GM10266 (cell line): ENCODE measurements around the gene BCL11A.

Experiments
- DNase-seq: peaks from one replicate; pipeline ENCODE4 v3.0.0; 2012; ENCODE audit errors: extremely low spot score
- CTCF ChIP-seq: IDR thresholded peaks from 2 replicates; pipeline ENCODE4 v1.5.1; 2012; ENCODE audit warnings: mild to moderate bottlenecking, low read depth; ENCODE audit not compliant: control insufficient read depth, insufficient read depth; ENCODE audit errors: missing control alignments

Gene BCL11A

GRCh38 chr2:60460577-60461420, 92.7 kb downstream of the BCL11A start:
- no peak for DNase-seq
- TF ChIP-seq CTCF, result no peak

GRCh38 chr2:60459851-60460250, 93.6 kb downstream of the BCL11A start:
- TF ChIP-seq CTCF, result no peak
- no peak for DNase-seq

GRCh38 chr2:60456115-60456770, 97.2 kb downstream of the BCL11A start:
- no peak for TF ChIP-seq CTCF
- DNase-seq, result no peak

- no peak for DNase-seq
- no peak for TF ChIP-seq CTCF
These were observed 99.6 kb downstream of the BCL11A start for GRCh38 chr2:60453872-60454271.

- TF ChIP-seq CTCF, result no peak
- no peak for DNase-seq
These were observed 100.2 kb downstream of the BCL11A start for GRCh38 chr2:60453301-60453700.

GRCh38 chr2:60450488-60450887, 103.0 kb downstream of the BCL11A start:
- DNase-seq, result no peak

More at GRCh38 chr2:60450488-60450887, 103.0 kb downstream of the BCL11A start:
- TF ChIP-seq CTCF, result no peak
